SIG-M5 (cell line): Measurements from ENCODE around the gene ACSF3.
"Not testable (repeated sequence)": the region's sequence is repeated elsewhere in the genome, so short reads cannot be mapped to it uniquely, and the experiment has no call there.

Experiments
- DNase-seq: peaks from one replicate; lab custom pipeline; 2025; lab: John Stamatoyannopoulos, UW

ACSF3 gene

GRCh38 chr16:89073346-89074071, 20.1 kb upstream of the ACSF3 start:
- no peak for DNase-seq

DNA sequence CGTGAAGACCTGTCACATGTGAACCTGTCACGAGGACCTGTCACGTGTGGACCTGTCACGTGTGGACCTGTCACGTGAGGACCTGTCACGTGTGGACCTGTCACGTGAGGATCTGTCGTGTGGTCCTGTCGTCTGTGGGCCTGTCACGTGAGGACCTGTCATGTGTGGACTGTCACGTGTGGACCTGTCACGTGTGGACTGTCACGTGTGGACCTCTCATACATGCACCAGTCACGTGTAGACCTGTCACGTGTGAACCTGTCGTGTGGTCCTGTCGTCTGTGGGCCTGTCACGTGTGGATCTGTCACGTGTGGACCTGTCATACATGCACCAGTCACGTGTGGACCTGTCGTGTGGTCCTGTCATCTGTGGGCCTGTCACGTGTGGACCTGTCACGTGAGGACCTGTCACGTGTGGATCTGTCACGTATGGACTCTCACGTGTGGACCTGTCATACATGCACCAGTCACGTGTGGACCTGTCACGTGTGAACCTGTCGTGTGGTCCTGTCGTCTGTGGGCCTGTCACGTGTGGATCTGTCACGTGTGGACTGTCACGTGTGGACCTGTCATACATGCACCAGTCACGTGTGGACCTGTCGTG, 19.5 kb upstream of the ACSF3 start:
- not testable (repeated sequence) for DNase-seq

DNA sequence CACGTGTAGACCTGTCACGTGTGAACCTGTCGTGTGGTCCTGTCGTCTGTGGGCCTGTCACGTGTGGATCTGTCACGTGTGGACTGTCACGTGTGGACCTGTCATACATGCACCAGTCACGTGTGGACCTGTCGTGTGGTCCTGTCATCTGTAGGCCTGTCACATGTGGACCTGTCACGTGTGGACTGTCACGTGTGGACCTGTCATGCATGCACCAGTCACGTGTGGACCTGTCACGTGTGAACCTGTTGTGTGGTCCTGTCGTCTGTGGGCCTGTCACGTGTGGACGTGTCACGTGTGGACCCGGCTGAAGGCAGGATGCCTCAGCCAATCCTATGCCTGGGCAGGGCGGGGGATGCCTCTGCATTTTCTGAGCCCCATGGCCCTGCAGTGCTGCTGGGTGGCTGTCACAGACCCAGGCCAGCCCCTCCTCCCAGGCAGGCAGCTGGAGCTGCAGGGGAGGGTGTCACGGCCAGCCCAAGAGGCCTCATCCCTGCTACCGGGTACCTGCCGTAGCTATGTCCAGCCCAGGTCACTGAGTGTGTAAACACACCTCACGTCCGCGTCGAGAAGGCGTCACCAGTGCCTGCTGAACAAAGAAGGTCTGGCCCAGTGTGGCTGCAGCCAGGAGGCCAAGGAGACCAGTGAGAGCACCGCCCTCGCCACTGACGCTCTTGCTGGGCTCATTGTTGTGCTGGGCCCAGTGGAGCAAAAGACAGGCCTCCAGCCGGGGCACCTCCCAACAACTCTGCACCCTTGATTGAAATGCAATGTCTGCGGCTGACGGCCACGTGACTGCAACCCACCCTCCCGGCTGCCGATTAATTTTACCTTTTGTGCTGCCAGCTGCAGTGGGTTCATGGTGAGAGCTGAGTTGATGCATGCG, 18.6 kb upstream of the ACSF3 start:
- DNase-seq: no peak

GRCh38 chr16:89076159-89076558, 17.5 kb upstream of the ACSF3 start:
- DNase-seq: no peak

- no peak for DNase-seq
Observed at GRCh38 chr16:89077076-89077475, 16.6 kb upstream of the ACSF3 start.

- DNase-seq: no peak
Observed at GRCh38 chr16:89078172-89078571, 15.5 kb upstream of the ACSF3 start.

DNA sequence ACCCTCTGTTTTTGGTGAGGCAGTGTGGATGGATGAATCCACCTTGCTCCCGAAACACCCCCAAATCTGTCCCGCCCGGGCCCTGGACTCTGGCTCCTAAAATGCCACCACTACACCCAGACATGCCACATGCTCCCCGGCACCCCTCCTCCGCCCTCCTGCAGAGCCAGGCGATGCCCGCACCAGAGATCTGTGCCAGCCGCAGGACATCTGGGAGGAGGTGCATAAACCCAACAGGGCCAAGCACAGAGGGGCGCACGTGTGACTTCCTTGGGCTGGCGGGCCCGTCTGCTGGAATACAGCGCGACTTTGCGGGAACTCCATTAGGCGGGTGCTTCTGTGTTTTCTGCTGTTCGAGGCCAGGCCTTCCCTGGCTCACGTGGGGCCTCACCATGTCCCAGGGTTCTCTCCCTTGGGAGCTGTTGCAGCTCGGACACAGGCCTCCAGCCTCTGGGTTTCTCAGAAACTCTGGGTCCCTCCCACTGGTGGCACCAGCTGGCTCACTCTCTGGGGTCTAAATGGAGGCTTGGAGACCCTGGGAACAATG, 14.1 kb upstream of the ACSF3 start:
- no peak for DNase-seq

GRCh38 chr16:89080196-89080853, 13.3 kb upstream of the ACSF3 start:
- no peak for DNase-seq

DNA sequence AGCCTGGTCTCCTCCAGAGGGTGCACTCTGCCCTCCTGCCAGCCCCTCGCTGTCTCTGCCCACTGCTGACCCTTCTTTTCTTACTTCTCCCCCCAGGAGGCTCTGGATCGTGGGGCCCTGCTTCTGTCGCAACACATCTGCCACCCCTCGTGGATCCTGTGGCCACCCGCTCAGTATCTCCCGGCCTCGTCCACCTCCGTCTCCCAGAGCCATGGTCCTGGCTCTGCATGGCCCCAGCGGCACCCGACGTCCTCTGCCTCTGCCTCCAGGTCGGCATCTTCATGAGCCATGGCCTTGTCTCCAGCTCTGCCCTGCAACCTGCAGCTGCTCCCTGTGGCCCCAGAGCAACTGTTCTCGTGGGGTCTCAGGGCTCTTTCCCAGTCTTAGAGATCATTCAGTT, 12.1 kb upstream of the ACSF3 start:
- no peak for DNase-seq

- no peak for DNase-seq
Observed at GRCh38 chr16:89084411-89084810, 9.2 kb upstream of the ACSF3 start.

DNA sequence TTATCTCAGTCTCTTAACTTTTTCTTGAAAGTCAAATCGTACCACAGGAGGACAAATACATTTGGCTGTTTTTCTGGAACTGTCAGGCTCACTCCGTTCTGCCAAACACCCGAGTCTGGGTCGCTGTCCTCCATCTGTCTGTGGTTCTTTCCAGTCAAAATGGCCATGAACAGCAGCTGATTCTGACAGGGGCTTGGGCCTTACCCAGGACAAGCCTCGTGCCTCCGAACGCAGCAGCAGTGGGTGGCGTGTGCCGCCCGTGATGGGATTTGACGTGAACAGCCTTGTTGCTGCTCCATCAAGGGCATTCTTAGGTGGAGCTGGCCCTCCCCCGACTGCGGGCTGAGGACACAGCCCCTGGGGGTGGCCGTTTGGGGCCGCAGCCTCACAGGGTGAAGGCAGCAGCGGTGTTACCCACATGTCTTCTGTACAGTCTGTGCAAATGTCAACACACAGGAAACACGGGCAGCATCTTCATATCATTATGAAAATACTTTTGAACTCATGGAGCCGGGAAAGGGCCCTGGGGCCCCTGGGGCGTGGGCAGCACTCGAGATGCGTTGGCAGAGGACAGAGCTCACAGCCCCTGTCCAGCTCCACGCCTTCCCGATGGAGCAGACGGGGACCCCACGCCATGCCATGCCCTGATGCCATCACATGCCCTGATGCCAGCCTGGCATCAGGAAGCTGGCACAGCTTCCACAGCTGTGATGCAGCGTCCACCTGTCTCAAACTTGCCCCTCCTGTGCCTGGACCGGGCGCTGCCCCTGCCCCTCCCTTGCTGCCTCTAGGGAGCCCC, 8.6 kb upstream of the ACSF3 start:
- DNase-seq: no peak

GRCh38 chr16:89085755-89086154, 7.9 kb upstream of the ACSF3 start:
- DNase-seq: no peak

DNA sequence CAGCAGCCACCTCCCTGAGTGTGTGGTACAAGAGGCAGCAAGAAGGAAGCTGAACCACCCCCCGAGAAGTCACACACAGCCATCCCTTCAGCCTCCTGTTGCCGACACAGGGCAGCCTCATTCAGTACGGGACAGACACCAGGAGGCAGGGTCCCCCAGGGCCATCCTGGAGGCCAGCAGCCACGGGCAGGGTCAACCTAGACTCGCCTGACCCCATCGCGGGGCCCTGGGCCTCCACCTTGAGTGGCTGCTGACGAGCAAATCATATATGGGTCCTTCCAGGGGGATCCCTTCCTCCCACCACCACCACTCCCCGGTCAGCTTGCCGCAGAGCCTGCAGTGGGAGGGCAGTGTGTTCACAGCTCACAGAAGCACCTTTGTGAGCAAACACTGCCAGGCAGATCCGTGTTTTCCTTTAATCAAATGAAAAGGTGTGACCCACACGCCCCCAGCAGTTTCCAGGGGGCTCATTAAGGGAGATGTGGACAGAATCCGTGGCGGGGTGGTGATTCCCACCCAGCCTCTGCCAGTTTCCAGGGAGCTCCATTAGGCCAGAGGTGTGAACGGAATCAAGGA, 5.6 kb upstream of the ACSF3 start:
- DNase-seq: no peak

DNA sequence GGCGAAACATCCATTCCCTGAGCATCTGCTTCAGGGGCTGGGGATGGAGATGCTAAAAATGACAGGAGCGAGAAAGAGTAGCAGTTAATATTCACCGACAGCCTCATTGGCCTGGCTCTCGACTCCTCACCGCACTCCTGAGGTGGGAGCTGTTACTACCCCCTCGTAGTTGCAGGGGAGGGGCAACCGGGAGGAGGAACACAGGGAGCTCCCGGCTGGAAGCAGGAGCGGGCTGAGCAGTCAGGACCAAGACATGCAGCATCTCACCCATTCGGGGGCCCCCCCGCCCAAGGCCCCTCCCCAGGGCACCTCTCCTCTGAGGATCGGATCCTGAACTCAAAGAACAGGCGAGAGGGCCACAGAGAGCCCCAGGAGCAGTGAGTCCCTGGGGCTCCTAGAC, 4.5 kb upstream of the ACSF3 start:
- no peak for DNase-seq

DNA sequence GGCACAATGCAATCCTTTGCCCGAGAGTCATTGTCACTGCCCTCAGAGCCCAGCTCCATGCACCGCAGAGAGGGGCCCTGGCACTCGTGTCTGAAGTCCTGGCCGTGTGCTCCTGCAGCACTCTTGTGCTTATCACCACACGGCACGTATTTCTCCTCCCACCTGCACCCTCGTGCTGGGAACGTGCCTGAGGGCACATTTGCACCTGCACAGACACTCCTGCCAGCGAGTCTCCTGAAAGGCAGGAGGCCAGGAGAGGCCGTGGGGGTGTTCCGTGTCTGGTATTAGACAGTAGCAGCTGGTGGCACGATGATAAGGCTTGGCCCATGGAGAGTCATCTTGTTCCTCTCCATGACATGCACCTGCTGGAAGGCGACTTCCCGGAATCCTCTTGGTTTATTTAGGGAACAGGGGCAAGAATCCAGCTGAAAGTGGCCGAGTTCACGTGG, 3.4 kb upstream of the ACSF3 start:
- no peak for DNase-seq

GRCh38 chr16:89090669-89091426, 2.8 kb upstream of the ACSF3 start:
- DNase-seq: no peak

GRCh38 chr16:89092013-89092412, 1.6 kb upstream of the ACSF3 start:
- no peak for DNase-seq

DNA sequence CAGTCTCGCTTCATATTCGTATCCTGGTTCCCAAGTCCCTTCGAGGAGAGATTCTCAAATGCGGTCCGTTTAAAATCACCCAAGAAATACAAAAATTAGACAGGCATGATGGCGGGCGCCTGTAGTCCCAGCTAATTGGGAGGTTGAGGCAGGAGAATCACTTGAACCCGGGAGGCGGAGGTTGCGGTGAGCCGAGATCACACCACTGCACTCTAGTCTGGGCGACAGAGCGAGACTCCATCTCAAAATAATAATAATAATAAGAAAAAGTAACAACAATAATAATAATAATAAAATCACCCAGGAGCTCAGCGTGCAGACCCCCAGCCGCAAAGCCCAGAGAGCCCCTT, 425 bp upstream of the ACSF3 start:
- DNase-seq: not testable (repeated sequence)

DNA sequence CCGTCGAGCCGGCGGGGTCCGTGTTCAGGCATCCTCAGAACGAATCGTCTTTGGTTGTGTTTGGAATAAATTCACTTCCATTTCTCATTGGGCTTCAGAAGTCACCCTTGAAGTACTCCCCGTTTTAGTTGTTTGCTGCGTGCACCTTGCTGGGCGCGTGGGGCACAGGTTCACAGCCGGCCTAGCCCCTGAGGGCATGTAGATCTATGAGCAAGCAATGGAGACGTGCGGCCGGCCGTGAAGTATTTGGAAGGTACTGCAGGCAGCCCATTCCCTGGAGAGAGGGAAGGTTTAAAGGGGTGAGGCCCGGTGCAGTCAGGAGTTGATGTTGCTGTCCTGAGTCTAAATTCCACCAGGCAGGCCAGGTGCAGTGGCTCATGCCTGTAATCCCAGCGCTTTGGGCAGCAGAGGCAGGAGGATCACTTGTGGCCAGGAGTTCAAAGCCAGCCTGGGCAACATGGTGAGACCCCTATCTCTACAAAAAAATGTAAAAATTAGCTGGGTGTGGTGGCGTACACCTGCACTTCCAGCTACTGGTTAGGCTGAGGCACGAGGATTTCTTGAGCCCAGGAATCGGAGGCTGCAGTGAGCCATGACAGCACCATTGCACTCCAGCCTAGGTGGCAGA, 714 bp downstream of the ACSF3 start:
- DNase-seq: no peak

- no peak for DNase-seq
Observed at GRCh38 chr16:89094880-89095258, 1.2 kb downstream of the ACSF3 start.
